Measurements from ENCODE around the gene DNAJC15. TPM values are rescaled to one million over a fixed set of nuclear protein-coding genes. Genes with fewer than 3 reads are reported as not detected.

Gene DNAJC15
- total RNA-seq, 2 donors from 2014 or later: 7.6 to 10.7 TPM

DNA sequence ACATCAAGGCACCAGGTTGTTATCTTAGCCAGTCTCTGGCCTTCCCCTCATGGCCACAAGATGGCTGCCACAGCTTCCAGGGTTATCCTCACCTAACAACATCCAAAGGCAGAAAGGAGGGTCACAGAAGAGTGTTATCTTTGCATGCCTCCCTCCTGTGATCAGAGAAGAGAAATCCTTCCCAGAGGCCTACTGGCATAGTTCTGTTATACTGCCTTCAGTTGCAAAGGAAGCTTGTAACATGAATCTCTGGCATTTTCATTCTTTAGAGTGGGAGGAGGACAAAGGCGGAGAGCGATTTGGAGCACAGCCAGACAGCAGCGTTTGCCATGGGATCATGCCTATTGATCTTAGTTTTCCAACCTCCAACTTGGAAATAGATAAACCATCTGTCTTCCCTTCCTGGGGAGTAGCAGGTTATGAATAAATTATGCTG lies 135.7 kb downstream of the DNAJC15 start:
- H3K36me3 ChIP-seq: no peaks in the 10 kb centered on the region
- H3K4me3 ChIP-seq: no peak overlapping the region
- ATAC-seq (ENCODE audit: insufficient number of reproducible peaks, low FRiP score, low read depth) (no peak), DNase-seq (ENCODE audit: low spot score) (no peak)
- H3K4me1 ChIP-seq (ENCODE audit: control insufficient read depth in 1 of 2, low read depth in 2 of 2): no peaks in the 10 kb centered on the region
- H3K9me3 ChIP-seq: no peaks in the 10 kb centered on the region
- no peak overlapping the region for H3K27ac ChIP-seq
- TF ChIP-seq, protein P1, sequence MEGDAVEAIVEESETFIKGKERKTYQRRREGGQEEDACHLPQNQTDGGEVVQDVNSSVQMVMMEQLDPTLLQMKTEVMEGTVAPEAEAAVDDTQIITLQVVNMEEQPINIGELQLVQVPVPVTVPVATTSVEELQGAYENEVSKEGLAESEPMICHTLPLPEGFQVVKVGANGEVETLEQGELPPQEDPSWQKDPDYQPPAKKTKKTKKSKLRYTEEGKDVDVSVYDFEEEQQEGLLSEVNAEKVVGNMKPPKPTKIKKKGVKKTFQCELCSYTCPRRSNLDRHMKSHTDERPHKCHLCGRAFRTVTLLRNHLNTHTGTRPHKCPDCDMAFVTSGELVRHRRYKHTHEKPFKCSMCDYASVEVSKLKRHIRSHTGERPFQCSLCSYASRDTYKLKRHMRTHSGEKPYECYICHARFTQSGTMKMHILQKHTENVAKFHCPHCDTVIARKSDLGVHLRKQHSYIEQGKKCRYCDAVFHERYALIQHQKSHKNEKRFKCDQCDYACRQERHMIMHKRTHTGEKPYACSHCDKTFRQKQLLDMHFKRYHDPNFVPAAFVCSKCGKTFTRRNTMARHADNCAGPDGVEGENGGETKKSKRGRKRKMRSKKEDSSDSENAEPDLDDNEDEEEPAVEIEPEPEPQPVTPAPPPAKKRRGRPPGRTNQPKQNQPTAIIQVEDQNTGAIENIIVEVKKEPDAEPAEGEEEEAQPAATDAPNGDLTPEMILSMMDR (IDR thresholded peaks at IDR 0.05): no peak
- no peaks in the 10 kb centered on the region for H3K27me3 ChIP-seq (replicated peaks; ENCODE audit: insufficient read depth)

Other genes starting within 250 kb of the DNAJC15 start
- gene FAM216B, start 242.0 kb upstream of the DNAJC15 start, total RNA-seq: not detected
- 1 to 10 TPM; 4.0 to 7.9 TPM for gene EPSTI1, start 31.3 kb upstream of the DNAJC15 start, total RNA-seq